Activated T-cell treated with anti-CD3 and anti-CD28 coated beads, Interleukin-2, amount 50 U/mL, for 4 hours (primary cell): ENCODE results near the gene STRC. TPM values are rescaled to one million over a fixed set of nuclear protein-coding genes. Genes with fewer than 3 reads are reported as not detected.
"Not testable (repeated sequence)": the region's sequence is repeated elsewhere in the genome, so short reads cannot be mapped to it uniquely, and the experiment has no call there.

ENCODE experiments used
- ATAC-seq, 2 donors: fragments of 200-7000 bp; cut with Tn5 transposase; one replicate each; pipeline ENCODE4 v1.10.0; 2021
- DNase-seq: peaks from one replicate; pipeline ENCODE4 v3.0.0-alpha.2; 2020
- H3K27me3 Mint-ChIP-seq: one replicate; pipeline ENCODE4 v1.8.0; 2021; ENCODE audit warnings: low read depth, mixed read lengths
- H3K36me3 Mint-ChIP-seq: one replicate; pipeline ENCODE4 v1.8.0; 2022; ENCODE audit warnings: mixed read lengths; ENCODE audit not compliant: insufficient read depth
- H3K4me1 Mint-ChIP-seq: one replicate; pipeline ENCODE4 v1.8.0; 2021; ENCODE audit warnings: low read depth, mixed read lengths
- H3K4me3 Mint-ChIP-seq: one replicate; pipeline ENCODE4 v1.8.0; 2021; ENCODE audit warnings: mild to moderate bottlenecking, moderate library complexity, mixed read lengths
- H3K9me3 Mint-ChIP-seq: one replicate; pipeline ENCODE4 v1.8.0; 2021; ENCODE audit warnings: mixed read lengths
- total RNA-seq, 3 donors: library from RNA; stranded (reverse); gene quantifications; one replicate each; pipeline ENCODE4 v1.2.1, GENCODE V29; 2021

The STRC gene
- under 1 TPM; 0.13 to 0.33 (median 0.22) TPM for total RNA-seq

DNA sequence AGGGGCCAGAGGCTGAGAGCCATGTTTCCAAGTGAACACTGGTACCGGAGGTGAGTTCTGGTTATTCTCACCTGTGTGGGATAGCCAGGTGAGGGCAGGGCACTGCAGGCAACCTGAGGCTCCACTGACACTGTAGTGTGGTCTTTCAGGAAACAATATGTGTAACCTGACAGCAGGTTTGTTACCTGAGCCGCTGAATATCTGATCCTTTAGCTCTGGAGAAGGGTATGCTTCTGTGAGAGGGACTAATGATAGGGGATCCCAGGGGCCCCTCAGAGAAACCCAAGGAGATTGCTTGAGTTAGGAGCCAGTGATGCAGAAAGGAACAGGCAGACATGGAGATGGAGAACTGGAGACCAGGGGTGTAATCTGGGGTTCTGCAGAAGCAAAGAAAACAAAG is at the start of gene STRC:
TSS of gene STRC (minus strand) at position 101 of the 400 bp plus-strand sequence. CDS start at position 23, 78 bp downstream.
- ATAC-seq, H3K36me3 Mint-ChIP-seq, DNase-seq, H3K9me3 Mint-ChIP-seq, H3K4me1 Mint-ChIP-seq, H3K4me3 Mint-ChIP-seq: not testable (repeated sequence)
- peaks cover 11% of the 10 kb centered on the region for H3K27me3 Mint-ChIP-seq

DNA sequence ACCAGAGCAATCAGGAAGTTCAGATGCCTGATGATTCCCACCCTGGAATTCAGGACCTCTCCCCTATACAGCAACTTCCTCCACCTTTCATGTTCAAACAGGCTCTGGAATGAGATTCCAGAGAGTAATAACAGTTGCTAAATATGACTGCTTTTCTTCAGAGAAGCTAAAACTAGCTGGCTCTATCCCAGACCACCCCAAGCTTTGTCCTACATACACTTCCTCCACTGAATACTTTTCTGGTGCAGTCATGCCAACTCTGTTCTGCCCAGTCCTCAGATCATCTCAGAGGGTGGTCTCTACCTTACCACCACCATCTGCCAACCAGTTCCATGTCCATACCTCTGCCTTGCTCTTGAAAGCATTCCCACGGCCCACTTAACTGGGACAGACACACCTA is 47.6 kb upstream of the STRC start:
- not testable (repeated sequence) for H3K27me3 Mint-ChIP-seq, H3K9me3 Mint-ChIP-seq, H3K4me1 Mint-ChIP-seq, H3K36me3 Mint-ChIP-seq, H3K4me3 Mint-ChIP-seq, DNase-seq, ATAC-seq

DNA sequence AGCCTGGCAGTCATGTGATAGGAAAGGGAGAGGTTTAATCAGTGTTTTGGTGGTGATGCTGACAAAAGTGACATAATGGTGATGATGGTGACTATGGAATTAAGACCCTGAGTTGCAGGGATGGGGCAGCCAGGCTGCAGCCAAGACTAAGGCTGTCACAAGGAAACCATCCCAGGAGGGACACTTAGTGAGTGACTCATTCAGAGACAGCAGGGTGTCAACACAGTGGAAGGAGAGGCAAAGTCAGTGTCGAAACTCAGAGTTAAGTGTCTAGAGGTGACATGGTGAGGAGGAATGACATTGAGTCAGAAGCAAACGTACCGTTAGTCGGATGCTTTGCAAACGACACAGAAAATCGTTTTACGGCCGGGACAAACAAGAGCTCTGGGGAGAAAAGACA is 44.7 kb upstream of the STRC start:
- ATAC-seq, H3K4me1 Mint-ChIP-seq, H3K4me3 Mint-ChIP-seq, H3K27me3 Mint-ChIP-seq, H3K36me3 Mint-ChIP-seq, DNase-seq, H3K9me3 Mint-ChIP-seq: not testable (repeated sequence)

DNA sequence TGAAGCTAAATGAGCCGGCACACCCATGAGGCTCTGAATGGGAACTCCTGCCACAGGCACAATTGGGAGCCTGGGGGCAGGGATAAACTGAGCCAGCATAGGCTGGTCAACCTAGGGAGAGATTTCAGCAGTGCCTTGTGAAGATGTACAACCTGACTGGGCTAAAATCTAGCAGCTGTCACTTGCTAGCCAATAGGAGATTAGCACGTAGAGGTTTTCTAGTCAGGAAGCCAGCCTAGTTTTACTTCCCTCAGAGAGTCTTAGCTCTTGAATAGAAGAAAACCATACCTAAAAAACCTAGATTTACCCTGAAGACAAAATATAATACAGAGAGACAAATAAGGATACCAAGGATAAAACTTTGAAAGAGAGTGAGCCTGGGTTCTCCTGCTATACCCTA is 43.7 kb upstream of the STRC start:
- DNase-seq, ATAC-seq, H3K36me3 Mint-ChIP-seq, H3K9me3 Mint-ChIP-seq, H3K4me1 Mint-ChIP-seq, H3K27me3 Mint-ChIP-seq, H3K4me3 Mint-ChIP-seq: not testable (repeated sequence)

DNA sequence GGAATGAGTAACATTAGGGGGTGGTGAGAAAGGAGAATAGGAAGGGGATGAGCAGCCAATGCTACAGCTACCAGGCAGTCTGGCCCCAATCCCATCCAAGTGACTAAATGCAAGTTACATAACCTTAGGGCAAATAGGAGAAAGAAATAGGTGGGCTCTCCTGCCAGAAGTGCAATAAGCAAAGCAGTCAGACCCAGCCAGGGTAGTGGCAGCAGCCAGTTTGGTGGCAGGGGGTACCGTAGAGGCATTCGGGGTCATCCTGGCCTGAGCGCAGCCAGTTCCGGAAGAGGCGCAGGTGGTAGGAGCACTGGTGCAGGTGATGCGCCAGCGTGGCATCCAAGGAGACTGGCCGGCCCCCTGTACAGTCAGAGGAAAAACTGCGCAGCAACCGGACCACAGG is 41.1 kb upstream of the STRC start:
- H3K4me1 Mint-ChIP-seq, H3K9me3 Mint-ChIP-seq, ATAC-seq, H3K4me3 Mint-ChIP-seq, DNase-seq, H3K27me3 Mint-ChIP-seq: not testable (repeated sequence)
- H3K36me3 Mint-ChIP-seq = peaks cover 11% of the 10 kb centered on the region

DNA sequence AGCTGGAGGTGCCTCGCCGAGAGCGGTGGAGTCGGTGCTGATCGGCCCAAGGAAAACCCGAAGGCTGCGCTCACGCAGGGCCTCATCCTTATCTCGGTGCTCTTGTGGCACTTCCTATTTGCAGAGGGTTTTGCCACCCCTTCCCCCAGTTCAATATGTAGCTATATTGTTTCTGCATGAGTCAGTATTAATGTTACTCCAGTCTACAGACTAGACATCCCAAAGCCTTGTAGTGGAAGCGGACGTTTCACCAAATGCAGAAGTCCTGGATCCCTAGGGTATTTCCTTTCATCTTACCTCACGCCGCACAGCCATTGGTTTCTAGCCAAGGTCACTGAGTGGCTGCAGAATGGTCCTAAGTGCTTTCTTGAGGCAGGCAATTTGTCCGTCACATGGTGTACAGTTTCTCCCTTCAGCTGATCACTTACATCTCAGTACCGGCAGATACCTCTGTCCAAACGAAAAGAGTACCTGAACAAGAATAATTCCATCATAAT is 30.9 kb upstream of the STRC start:
- not testable (repeated sequence) for H3K9me3 Mint-ChIP-seq, H3K4me1 Mint-ChIP-seq, H3K27me3 Mint-ChIP-seq, H3K4me3 Mint-ChIP-seq, ATAC-seq, DNase-seq
- H3K36me3 Mint-ChIP-seq = peaks cover 13% of the 10 kb centered on the region

DNA sequence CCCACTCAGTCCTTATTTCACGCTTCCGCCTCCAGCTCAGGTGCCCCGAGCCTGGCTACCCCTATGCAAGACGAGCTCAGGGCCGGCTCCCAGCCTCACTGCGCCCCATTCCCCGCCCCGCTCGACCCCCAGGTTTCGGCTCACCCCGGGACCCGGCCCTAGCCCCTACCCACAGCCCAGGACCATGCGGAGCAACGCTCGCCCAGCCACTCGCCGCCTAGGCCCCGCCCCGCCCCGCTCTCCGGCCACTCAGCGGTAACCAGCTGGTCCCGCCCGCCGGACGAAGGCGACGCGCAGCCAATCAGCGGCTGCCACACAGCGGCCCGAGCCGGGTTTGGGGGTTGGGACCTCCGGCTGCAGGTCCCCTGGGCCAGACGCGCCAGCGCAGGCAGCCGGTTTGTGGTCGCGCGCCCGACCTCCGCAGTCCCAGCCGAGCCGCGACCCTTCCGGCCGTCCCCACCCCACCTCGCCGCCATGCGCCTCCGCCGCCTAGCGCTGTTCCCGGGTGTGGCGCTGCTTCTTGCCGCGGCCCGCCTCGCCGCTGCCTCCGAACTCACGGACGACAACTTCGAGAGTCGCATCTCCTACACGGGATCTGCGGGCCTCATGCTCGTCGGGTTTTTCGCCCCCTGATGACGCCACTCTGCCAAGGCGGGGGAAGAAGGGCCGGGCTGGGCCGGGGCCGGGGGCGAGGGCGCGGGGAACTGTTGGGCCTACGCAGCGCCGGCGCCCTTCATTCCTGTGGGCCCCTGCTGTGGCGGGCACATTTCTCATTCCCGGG is 30.2 kb upstream of the STRC start, which contains the start of gene CATSPER2:
TSS of gene CATSPER2 (minus strand) at position 196 of the 781 bp plus-strand sequence. CDS start 783 bp downstream, outside the sequence.
- ATAC-seq (no peak), DNase-seq (no peak)
- no peaks in the 10 kb centered on the region for H3K9me3 Mint-ChIP-seq
- H3K4me3 Mint-ChIP-seq = no peak within 1 kb of the TSS
- no peaks in the 10 kb centered on the region for H3K4me1 Mint-ChIP-seq
- peaks cover 12% of the 10 kb centered on the region for H3K36me3 Mint-ChIP-seq
- H3K27me3 Mint-ChIP-seq = no peaks in the 10 kb centered on the region

DNA sequence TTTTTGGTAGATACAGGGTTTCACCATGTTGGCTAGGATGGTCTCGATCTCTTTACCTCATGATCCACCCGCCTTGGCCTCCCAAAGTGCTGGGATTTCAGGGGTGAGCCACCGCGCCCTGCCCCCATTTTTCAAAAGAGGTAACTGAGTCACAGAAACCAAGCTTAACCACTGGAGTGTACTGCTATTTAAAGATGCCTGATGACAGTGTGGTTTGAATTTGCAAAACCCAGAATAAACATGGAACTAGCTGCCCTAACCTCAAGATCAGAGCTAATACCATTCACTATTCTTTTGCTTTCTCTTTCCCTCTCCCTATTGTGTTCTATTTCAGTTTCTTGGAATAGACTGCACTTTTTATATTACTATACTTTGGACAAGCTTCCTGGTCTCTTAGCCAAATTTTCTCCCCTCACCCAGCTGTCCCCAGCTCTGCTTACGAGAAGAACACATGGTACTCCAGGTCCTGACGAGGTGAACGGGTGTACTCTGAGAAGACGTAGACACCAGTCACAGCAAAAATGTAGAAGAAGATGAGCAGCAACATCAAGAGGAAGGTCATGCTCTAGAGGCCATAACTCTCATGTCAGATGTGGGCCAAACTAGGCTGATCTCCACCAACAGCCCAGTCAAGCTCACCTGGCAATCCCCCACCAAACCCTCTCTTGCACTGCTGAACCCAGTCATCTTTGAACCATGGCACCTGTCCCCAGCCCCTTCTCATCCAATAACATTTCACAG is 20.0 kb upstream of the STRC start:
- not testable (repeated sequence) for H3K36me3 Mint-ChIP-seq, H3K27me3 Mint-ChIP-seq, H3K4me1 Mint-ChIP-seq, DNase-seq, ATAC-seq, H3K4me3 Mint-ChIP-seq, H3K9me3 Mint-ChIP-seq

DNA sequence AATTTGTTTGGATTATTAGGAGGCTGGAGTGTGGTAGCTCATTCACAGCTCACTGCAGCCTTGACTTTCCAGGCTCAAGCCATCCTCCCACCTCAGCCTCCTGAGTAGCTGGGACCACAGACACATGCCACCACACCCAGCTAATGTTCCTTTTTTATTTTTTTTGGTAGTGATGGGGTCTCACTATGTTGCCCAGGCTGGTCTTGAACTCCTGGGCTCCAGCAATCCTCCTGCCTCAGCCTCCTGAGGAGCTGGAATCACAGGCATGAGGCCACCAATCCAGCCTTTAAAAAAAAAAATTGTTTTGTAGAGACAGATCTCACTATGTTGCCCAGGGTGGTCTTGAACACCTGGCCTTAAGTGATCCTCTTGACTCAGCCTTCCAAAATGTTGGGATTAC is 8.3 kb upstream of the STRC start:
- H3K9me3 Mint-ChIP-seq, H3K27me3 Mint-ChIP-seq, H3K4me3 Mint-ChIP-seq, DNase-seq, H3K4me1 Mint-ChIP-seq, H3K36me3 Mint-ChIP-seq, ATAC-seq: not testable (repeated sequence)

DNA sequence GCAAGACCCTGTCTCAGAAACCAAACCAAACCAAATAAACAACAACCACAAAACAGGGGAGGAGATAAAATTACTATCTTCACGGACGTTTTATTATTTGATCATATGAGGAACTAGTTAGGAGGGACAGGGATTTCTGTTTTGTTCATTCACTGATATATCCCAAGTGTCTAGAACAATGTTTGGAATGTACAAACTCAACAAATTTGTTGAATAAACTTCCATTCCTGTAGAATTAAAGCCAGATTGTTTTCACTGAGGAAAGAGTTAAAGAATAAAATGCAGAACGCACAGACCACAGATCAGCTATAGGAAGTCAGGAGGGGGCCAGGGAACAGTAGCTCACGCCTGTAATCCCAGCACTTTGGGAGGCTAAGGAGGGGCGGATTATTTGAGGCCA is 6.5 kb upstream of the STRC start:
- H3K9me3 Mint-ChIP-seq = no peaks in the 10 kb centered on the region
- peaks cover 5% of the 10 kb centered on the region for H3K27me3 Mint-ChIP-seq

DNA sequence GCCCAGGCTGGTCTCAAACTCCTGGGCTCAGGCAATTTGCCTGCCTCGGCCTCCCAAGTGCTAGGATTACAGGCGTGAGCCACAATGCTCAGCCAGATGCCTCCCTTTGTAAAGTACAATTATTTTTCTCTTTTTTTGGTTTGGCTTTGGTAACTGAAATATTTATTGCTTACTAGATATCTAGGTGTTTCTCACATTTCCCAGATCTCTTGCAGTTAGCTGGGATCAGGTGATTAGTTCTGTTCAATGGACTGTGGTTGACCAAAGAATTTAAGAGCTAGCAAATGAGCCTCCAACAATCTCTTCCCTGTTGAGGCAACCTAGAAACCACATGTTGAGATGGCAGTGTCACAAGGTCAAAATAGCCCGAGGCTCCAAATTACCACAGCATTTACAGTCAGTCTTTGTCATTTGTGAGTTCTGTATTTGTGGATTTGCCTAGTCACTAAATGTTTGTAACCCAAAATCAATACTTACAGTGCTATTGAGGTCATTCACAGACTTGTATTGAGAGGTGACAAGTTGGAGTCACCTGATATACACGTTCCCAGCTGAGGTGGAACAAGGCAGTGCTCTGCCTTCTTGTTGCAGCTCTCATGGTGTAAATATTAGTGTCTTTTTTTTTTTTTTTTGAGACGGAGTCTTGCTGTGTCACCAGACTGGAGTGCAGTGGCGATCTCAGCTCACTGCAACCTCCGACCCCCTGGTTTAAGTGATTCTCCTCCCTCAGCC is 3.6 kb upstream of the STRC start:
- peaks cover 11% of the 10 kb centered on the region for H3K27me3 Mint-ChIP-seq
- H3K36me3 Mint-ChIP-seq, H3K4me3 Mint-ChIP-seq, DNase-seq, ATAC-seq, H3K9me3 Mint-ChIP-seq, H3K4me1 Mint-ChIP-seq: not testable (repeated sequence)

More for the DNA sequence above, 6.5 kb upstream of the STRC start:
- Mint-ChIP-seq H3K36me3 (no peaks in the 10 kb centered on the region), H3K4me3 (no peak overlapping the region), H3K4me1 (no peaks in the 10 kb centered on the region)
- DNase-seq (no peak), ATAC-seq (no peak)

DNA sequence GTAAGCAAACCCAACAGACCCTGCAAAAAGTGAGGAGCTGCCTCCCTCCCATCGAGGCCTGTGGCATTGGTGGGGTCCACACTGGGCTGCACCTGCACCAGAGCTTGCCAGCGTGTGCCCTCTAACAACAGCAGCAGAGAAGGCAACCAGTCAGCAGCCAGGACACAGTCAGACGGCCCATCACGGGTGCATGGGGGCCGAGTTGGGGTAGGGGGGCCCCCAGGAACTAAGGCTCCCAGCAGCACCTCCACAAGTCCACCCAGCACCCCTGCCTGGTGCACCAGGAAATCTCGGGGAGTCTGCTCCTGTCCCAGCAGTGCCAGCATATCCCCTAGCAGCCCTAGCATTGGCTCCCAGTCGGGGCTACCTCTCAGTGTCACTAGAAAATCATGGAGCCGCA is 850 bp downstream of the STRC start:
- not testable (repeated sequence) for H3K4me3 Mint-ChIP-seq, ATAC-seq, H3K9me3 Mint-ChIP-seq, H3K4me1 Mint-ChIP-seq, H3K36me3 Mint-ChIP-seq, H3K27me3 Mint-ChIP-seq, DNase-seq

DNA sequence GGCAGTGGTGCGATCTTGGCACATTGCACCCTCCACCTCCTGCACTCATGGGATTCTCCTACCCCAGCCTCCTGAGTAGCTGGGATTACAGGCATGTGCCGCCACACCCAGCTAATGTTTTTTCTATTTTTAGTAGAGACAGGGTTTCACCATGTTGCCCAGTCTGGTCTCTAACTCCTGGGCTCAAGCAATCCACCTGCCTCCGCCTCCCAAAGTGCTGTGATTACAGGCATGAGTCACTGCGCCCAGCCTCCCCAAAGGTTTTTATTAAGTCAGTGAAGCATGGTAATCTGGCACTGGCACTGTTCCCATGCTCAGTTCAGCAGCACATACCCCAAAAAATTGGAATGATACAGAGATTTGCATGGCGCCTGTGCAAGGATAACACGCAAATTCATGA is 16.4 kb downstream of the STRC start:
- not testable (repeated sequence) for H3K36me3 Mint-ChIP-seq, H3K4me1 Mint-ChIP-seq, ATAC-seq, H3K4me3 Mint-ChIP-seq, H3K9me3 Mint-ChIP-seq, DNase-seq
- H3K27me3 Mint-ChIP-seq = peaks cover 26% of the 10 kb centered on the region

DNA sequence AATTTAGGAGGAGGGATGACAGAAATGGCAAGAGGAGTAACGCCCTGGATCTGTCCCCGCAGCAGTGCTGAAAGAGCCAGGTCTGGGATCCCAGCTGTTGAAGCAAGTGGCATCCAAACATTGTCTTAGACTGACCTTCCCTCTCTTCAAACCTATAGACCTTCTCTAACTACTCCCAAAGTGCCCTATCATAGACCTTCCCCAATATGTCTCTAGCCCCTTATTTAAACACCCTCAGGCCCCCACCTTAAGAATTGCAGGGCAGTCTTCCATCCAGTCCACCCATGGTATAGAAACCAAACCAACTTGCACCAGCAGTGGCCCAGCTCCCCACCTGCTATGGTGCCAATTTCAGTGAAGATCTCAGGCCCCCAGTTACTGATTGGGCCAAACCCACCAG is 18.4 kb downstream of the STRC start:
- not testable (repeated sequence) for H3K36me3 Mint-ChIP-seq, H3K4me3 Mint-ChIP-seq, DNase-seq, H3K9me3 Mint-ChIP-seq, H3K4me1 Mint-ChIP-seq, ATAC-seq
- peaks cover 31% of the 10 kb centered on the region for H3K27me3 Mint-ChIP-seq
